DLD1 (cell line): ENCODE data around the gene ATG10.
"Not testable (repeated sequence)": the region's sequence is repeated elsewhere in the genome, so short reads cannot be mapped to it uniquely, and the experiment has no call there.

Source experiments
- in situ Hi-C: cut with HindIII; loops from 2 replicates; pipeline ENCODE4 v1.10.0; 2017; ENCODE audit warnings: low sequenced_read_pairs

The ATG10 gene

DNA sequence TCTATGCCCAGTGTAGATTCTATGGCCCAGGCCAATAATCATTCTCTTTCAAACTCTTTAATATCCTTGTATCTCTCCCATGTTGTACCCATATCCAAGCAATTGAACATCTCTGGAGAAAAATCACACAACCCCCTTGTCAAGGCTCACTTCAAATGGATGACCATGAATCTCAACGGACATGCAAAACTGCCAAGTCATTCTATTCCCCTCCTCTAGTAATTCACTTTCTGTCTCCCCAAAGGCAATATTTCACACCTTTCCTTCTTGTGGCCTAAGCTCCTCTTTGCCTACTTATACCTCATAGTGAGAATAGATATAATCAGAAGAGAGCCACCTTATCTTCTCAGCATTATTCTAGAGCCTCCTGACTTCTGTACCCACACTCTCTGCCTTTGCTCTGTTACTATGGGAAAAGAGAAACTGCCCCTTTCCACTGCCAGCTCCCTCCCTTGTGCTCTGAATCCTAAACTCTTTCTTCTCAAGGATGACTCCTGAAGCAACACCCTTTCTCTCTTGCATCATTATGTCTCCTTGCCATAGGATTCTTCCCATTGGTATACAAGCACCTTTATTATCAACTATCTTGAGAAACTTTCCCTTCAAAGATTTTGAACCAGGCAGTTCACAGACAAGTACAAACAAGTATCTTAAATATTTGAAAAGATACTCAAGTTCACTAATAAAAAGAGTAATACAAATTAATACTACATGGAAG is 240.2 kb downstream of the ATG10 start:
- in situ Hi-C loops, result no loop called here

DNA sequence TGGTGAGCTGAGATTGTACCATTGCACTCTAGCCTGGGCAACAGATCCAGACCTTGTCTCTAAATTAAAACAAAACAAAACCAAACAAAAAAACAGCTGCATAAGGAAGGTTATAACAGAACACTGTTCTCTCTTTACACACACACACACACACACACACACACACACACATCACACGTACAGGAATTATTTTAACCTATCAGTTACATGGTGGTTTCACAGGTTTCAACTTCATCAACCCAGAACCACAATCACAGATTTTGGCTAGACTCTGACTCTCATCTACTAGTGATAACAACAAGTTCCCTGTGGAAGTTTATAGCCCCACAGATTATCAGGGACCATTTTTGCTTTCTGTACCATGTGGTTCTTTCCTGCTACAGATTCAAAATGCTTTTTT is 246.1 kb downstream of the ATG10 start:
- in situ Hi-C loops, result no loop called here

DNA sequence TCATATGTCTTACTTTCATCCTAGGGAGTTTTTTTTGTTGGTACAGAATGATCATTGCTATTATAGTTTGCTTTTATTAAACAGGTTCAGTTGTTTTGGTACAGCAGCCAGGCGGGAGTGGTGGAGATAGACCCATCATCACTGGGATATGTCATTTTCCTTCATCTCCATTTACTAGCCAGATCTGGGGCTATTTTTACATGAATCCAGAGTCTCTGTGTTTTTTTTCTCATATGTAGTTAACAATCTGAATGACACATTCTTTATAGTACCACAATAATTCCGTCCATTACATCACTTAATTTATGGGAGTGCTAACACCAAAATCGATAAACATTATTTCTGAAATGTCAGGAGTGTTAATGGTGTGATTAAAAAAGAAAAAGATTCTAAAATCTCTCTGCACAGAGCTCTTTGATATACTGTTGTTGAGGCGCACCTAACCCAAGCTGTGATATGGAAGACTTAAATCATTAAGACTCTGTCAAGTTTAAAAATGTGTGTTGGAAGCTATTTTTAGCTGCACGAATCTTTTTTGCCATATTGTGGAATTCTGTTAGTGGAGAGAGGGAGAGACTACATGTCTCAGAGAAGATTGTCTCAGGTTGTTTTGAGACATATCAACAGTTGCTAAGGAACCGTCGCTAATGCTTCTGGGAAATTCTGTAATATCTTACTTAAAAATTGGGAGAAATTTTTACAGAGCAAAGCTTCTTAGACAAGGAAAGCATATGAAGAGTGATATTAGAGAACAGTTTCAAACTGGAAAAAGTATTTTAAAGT is 246.7 kb downstream of the ATG10 start:
- in situ Hi-C loops, result no loop called here

DNA sequence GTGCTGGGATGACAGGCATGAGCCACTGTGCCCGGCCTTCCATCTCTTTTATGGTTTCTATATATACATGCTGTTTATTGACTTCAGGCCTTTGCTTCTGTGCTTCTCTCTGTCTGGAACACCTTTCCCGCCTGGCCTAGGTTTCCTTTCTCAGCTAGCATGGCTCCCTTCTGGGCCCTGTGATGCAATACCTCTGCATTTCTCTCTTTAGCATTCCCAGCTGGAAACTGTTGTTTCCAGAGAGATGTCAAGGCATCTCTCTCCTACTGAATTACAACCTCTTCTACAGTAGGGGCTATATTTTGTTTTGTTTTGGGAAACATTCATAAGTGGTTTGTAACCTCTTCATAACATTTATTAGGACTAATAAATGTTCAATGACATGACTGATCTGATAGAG is 249.2 kb downstream of the ATG10 start:
- in situ Hi-C loops, result no loop called here

DNA sequence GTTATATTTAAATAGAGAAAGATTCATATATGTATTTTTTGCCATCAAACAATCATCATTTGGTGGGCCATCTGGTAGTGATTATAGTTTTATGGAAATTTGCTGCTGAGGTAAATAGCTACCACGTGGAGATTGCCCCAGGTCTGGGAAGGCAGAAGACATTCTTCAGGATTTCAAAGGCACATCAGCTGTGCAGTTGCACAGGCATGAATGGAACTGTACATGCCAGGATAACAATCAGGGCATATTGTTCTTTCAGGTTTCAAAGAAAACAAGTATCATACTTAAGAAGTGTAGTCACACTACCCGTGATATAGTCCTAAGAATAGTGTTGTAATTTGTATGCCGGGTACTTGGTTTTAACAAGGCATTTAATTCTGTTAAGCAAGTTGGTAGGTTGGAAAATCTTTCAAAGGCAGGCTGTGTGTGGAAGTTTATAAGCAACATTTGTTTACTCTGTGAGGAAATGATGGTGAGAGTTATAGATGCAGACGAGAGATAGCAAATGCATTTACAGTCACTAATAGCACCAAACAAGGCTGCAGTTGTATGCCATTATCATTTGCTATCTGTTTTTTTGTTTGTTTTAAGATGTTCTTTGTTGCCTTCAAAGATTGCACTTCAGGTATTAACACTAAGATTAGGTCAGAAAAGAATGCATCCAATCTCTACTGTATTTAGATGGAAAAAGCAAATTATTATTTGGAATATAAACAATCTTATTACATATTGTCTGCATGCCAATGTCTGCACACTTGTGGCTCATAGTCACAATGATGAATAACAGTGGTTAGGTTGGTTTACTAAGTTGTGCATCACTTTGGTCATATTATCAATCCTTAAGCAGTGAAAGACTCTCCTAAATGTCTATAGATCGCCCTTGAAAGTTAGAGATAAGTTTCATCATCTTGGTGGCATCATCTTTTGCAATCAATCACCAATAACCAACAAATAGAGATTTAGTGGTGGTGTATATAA is 251.1 kb downstream of the ATG10 start:
- in situ Hi-C loops, result no loop called here

DNA sequence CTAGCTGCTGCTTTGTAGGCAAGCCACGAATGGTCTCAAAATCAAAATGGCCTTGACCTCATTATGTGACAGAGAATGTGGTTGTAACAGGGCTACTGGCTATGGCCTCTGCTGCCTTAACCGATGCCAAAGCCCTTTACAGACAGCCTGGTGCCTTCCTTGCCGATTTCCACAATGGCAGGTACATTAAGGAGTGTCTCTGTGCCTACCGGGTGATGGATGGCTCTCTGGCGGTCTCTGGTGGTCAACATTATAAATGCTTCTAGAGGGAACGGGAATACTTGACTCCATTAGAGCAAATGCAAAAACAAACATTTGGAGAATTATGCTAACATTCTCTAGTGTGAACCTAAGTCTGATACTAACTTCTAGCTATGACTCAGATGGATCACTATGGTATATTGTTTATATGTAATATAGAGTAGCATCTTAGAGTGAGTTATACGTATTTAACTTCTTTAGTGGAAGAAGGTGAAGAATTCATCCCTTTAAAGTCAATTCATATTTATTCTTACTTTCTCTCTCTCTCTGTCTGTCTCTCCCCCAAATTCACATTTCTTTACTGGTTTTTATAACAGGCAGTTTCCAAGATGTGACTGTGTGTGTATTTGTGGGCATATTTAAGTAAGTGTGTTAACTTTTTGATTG is 253.8 kb downstream of the ATG10 start:
- in situ Hi-C loops, result no loop called here

DNA sequence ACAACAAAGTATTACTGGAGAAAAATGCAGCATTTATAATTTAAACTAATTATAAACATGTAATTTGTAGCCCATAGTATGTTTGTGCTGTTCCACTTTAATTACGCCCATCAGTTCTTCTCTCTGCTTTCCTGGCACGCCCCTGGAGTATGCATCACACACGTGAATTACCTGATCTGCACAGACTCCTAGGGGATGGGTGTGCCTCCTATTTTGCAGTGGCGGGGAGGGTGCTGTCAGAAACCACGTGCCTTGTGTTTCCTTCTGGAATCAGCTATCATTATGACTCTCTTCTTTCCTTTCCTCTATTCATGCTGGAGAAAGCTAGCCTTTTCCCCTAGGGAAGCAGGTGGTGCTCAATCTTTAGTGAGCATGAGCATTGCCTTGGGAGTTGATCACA is 263.1 kb downstream of the ATG10 start:
- in situ Hi-C loops, result no loop called here

DNA sequence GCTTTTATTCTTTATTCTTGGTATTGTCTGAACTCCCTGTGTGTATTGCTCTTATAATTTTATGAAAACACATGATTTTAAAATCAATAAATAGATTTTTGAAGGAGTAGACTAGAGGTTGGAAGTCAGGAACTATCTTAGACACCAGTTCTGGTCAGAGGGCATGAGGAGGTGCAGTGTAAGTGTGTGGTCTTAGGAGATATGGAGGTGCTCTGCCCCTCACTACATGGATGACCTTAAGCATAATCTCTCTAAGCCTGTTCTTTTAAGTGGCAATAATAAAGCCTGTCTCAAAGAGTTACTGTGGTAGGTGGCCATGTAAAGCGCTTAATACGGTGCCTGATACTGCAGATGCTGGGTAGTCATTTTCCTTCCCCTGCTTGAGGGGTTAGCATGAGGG is 272.3 kb downstream of the ATG10 start:
- in situ Hi-C loops, result no loop called here

DNA sequence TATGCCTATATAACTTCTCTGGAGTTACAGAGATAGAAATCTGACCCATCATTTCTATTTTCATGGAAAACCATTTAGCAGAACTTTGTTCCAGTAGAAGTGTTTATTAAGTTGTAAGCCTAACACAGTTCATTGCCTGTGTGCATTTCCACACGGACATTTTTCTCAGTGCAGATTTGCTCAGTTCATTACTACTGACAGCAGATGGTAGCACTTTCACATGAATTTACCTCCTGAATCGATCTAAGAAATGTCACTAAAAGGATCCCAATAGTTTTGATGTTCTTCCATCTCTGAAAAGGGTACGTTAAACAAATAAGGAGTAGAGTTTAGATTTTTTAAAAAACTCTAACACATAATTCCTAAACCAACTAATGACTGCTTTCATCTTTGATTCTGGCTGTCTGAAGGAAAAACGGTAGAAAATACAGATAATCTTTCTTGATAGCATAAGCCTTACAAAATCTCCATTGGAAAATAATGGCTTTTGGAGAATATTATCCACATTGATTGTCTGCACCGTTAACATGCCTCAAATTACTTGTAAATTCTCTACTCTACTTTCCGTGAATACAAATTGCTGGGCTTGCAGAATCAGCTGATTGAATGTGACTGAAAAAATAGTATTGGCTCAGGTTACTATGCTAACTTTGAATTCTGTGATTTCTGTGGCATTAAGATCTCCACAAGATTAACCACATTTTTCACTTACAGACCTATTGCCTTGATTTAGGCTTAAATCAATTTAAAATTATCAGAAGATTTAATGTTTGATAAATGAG is 273.2 kb downstream of the ATG10 start:
- in situ Hi-C loops, result no loop called here

DNA sequence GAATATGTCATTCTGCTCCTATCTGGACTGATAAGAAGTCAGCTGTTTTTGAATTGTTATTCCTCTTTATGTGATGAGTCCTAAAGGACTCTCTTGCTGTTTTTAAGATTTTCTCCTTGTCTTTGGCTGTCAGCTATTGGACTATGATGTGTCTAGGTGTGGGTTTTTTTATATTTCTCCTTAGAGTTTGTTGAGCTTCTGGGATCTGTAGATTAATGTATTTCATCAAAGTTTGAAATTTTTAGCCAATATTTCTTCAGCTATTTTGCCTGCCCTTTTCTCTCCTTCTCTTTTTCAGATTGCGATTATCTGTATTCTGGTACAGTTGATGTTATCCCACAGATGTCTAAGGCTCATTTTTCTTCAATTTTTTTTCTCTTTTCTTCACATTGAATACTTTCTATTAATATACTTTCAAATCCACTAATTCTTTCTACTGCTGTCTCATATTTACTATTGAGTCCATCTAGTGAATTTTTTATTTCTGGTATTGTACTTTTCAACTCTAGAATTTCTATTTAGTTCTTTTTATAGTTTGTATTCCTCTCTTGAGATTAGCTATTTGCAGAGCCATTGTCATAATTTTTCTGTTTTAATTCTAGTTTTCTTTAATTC is 275.2 kb downstream of the ATG10 start:
- in situ Hi-C loops, result no loop called here

DNA sequence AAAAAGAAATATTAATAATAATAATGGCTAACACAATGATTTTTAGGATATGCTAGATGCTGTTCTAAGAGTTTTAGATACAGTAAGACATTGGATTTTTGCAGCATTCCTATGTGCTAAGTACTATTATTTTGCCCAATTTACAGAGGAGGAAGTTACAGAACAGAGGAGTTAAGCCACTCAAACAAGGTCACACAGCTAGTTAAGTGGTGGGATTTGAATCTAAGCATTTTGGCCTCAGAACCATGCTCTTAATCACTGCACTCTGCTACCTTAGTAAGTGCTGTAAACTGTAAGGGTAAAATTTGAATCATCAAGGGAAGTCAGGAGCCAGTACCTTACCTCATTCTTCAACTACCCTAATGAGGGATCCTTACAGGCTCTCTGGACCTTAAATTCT is 280.9 kb downstream of the ATG10 start:
- in situ Hi-C loops, result no loop called here

DNA sequence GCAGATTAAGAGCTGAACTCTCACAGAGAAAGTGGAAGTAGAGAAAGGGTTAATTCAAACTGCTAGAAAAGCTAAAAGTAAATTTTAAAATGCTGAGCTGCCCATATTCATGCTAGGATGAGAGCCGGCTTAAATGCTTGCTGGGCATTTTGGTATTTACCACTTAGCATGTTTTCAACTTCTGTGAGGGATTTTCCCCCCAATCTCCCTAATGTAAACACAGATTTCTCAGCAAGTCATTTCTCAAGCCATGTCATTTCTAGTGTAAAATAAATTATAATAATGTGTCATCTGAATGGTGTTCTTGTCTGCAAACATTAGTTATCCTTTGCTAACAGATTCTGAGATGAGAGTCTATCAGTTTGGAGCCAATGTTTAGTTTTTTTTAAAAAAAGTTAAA is 284.0 kb downstream of the ATG10 start:
- in situ Hi-C loops, result no loop called here

DNA sequence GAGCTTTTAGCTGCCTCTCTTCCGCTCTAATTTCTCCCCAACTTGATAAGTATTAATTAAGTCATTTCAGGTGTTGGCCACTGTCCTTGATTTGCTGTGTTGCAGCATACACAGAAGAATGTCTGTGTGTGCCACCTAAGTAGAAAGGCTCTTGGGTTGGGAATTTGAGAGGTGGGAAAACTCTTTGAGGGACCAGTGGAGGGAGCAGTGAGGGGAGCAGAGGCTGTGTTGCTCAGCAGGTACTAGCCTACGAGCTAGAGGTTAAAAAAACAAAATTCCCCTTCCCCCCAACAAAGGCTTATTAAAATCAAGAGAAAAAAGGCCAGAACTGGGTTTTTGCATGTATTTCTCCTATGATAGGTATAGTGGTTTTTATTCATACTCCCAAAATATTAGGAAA is 285.4 kb downstream of the ATG10 start:
- in situ Hi-C loops, result no loop called here

DNA sequence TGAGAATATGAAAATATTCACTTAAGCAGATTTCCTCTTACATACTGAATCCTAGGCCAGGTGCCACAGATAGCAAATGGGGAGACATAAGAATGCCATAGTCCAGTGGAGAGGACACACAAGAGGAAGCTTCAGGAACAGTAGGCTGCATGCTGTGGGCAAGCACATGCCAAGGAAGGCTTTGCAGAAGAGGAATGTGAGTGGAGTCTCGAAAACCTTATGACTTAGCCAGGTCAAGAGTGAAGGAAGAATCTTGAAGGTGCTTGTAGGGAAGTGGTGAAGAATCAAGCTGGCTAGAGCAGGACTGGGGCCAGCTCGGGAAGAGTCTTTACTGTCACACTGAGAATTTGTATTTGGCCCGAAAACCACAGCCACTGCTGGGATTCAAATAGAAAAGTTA is 285.9 kb downstream of the ATG10 start:
- in situ Hi-C loops, result no loop called here

DNA sequence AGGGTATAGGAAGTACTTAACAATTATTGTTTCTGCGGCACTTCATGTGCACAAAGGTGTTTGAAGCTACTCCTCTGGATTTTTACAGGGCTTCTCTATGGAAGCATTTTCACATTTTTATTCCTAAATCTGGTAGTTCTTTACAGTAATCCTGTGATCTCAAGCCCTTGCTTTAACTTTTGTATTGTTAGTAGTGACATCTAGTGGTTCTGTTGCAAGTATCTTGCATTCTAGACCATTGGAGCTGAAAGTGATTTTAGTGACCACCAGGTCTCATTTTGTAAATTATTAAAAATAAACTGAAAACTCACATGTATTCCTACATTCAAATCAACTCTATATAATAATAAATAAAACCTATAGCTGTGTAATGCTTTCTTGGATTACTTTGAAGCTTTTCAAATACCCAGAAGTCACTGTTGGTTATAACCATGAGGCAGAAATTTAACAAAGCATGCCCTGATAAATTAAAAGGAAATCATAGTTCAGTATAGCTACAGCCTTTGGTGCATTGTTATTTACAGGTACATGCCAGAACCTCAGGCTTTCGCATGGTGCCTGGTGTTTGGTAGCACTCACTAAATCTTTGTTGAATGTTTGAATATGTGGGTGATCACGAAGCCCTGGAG is 287.5 kb downstream of the ATG10 start:
- in situ Hi-C loops, result no loop called here

DNA sequence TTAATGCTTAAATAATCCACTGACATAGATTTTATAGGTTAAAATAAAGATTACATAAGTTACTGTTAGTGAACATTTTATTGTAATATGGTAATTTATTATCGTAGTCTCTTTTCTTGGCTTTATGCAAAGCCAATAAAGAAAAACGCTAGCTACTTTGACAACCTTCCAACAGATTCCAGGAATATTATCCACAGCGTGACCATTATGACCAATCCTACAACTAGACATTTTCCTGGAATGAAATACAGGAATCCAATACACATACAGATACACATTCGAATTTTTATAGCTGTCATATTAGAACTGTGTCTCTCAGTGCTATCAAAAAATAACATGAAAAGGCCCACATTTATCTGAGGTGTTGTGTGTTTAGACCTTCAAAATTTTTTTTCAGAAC is 293.2 kb downstream of the ATG10 start:
- in situ Hi-C loops, result no loop called here

DNA sequence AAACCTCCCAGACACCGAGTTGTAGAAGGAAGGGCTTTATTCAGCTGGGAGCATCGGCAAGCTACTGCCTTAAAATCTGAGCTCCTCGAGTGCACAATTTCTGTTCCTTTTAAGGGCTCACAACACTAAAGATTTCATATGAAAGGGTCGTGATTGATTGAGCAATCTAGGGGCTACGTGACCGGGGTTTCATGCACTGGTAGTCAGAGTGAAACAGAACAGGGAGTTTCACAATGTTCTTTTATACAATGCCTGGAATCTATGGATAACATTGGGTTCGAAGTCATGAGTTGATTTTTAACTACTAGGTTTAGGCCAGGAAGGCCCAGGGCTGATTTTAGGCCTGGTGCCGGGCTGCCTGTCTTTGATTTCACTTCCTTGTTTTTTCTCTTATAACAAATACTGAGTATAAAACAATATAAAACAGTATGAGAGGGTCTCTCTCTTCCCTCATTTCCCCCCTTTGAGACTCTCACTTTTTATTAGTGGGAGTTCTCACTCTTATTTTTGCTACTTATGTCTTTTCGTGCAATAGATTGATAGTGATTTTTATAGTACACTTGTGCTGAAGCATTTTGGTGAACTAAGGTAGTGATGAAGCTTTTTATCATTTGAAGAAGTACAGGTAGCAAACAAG is 295.6 kb downstream of the ATG10 start:
- in situ Hi-C loops, result not testable (repeated sequence)

DNA sequence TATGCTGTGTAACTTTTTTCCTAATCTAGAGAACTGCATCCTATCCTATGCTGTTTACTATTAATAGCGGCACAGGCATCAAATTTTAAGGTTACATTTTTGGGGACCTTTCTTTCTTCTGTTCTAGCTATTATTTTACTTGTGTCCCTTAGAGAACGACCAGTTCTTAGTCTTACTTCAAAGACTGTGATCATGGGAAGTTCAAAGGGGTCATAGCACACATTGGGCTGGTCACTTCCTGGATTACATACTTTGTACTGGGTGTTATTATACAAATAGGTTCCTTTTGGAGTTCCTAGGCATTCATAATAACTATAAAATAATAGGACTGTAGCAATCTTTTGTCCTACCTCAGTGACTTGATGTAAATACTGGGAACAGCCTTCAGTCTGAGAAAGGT is 297.5 kb downstream of the ATG10 start:
- in situ Hi-C loops, result not testable (repeated sequence)
